ENCODE data around the gene USP14.

USP14 gene

DNA sequence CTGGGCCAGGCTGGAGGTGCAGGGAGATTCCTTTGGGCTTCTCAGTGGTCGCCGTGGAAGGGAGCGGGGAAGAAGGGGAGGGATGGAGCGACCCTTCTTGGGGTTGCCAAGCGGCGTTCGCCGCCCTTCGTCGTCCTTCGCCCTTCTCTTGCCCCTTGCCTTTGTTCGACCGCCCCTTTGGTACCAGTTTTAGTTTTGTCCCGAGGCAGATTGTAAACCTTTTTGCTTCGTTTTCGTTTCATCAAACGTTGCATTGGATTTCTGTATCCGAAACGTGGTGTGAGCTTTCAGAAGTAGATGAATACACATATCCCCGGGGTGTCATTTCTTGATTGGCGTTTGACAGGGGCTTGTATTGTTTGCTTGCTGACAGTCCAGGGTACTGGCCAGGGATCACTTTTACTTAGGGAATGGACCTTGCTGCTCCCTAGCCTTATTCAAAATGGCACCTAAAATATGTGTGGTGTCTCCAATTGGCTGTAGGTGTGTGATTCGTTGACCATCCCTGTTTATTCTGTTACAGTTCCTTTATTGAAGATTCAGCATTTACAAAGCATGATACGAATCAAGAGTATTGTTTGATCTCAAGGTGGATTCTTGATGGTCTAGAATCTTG, 788 bp downstream of the USP14 start:
- FAIRE-seq (no peak), DNase-seq (ENCODE audit: low spot score) (no peak)

DNA sequence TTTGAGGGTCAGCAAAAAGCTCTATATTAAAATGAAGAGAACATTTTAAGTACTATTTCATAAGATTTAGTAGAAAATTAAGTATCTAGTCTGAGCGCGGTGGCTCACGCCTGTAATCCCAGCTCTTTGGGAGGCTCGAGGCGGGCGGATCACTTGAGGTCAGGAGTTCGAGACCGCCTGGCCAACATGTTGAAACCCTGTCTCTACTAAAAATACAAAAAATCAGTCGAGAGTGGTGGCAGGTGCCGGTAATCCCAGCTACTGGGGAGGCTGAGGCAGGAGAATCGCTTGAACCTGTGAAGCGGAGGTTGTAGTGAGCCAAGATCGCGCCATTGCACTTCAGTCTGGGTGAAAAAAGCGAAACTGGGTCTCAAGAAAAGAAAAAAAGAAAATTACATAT, 1.6 kb downstream of the USP14 start:
- DNase-seq (ENCODE audit: low spot score) (no peak), FAIRE-seq (no peak)

DNA sequence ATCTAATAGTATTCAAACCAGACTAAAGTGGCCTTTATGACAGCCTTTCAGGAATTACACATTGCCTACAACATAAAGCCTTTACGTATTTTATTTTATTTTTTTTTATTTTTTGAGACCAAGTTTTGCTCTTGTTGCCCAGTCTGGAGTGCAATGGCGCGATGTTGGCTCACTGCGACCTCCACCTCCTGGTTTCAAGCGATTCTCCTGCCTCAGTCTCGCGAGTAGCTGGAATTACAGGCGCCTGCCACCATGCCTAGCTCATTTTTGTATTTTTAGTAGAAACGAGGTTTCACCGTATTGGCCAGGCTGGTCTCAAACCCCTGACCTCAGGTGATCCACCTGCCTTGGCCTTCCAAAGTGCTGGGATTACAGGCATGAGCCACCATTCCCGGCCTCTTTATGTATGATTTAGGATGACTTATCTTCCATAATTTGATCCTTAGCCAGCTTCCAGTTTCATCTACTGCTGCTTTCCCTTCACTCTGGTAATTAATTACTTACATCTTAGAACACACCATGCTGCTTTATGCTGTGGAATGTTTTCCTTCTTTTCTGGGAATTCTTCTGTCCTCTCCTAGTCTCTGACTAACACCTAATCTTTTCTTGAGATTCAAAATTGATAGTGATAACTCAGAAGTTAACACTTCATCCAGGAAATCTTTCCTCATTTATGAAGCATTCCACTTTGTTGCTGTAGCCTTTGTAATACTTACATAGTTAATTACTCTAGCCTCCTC, 2.6 kb downstream of the USP14 start:
- FAIRE-seq (no peak), DNase-seq (ENCODE audit: low spot score) (no peak)

DNA sequence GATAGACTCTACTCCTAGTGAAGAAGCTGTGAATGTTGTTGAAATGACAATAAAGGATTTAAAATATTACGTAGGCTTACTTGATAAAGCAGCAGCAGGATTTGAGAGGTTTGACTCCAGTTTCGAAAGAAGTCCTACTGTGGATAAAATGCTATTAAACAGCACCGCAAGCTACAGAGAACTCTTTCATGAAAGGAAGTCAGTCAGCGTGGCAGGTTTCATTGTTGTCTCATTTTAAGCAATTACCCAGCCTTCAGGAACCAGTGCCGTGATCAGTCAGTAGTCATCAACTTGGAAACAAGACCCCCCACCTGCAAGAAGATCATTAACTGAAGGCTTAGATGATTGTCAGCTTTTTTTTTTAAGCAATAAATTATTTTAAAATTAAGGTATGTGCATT, 14.0 kb downstream of the USP14 start:
- DNase-seq (ENCODE audit: low spot score) (no peak), FAIRE-seq (no peak)

DNA sequence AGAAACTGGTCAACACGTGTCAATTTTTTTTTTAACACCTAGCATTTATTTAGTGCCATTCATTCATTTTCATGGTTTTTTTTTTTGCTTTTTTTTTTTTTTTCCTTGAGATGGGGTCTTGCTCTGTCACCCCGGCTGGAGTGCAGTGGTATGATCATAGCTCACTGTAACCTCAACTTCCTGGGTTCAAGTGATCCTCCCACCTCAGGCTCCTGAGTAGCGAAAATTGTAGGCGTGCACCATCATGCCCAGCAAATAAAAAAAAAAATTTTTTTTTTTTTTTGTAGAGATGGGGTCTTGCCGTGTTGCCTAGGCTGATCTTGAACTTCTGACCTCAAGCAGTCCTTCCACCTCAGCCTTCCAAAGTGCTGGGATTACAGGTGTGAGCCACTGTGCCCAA, 21.1 kb downstream of the USP14 start:
- DNase-seq (ENCODE audit: low spot score) (no peak), FAIRE-seq (no peak)

DNA sequence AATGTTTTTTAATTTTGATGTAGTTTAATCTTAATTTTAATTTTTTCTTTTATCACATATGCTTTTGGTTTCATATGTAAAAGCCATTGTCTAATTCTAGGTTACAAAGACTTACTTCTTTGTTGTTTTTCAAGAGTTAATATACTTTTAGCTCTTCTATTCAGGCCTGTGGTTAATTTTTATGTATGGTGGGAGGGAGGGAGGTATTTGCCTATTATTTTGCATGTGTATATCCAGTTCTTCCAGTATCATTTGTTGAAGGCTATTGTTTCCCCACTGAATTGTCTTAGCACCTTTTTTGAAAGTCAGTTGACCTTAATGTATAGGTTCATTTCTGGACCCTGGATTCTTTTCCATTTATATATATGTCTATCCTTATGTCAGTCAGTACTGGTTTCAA, 23.4 kb downstream of the USP14 start:
- FAIRE-seq: no peak
- DNase-seq (ENCODE audit: low spot score): no peak

DNA sequence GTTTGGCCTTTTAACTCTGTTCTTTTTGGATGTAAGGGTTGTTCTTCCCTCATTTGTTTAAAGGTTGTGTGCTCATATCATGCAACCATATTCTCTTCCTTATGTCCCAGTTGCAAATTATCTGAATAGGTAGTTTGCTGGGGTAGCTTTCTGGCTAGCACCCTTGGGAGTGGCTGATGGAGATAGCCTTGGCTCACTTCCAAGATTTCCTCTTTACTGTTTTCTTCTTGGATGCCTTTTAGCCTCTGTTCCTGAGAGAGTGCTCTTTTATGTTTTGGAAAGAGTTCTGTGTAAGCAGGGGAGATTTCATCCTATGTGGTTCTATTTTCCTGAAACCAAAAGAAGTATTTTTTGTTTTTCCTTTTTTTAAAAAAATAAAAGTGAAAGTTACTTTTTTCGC, 25.4 kb downstream of the USP14 start:
- no peak for DNase-seq (ENCODE audit: low spot score)
- no peak for FAIRE-seq

DNA sequence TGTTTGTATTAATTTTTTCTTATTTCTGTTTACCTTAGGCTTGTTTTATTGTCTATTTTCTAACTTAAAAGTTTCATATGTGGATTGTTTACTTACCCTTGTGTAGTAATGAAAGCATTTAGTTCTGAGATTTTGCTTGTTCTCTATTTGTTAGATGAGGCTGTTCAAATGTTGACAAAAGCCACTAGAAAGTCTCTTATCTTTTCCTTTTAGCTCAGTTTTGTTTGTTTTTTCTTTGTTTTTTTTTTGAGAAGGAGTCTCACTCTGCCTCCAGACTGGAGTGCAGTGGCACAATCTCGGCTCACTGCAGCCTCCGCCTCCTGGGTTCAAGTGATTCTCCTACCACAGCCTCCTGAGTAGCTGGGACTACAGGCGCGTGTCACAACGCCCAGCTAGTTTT, 30.9 kb downstream of the USP14 start:
- no peak for FAIRE-seq
- DNase-seq (ENCODE audit: low spot score): no peak

DNA sequence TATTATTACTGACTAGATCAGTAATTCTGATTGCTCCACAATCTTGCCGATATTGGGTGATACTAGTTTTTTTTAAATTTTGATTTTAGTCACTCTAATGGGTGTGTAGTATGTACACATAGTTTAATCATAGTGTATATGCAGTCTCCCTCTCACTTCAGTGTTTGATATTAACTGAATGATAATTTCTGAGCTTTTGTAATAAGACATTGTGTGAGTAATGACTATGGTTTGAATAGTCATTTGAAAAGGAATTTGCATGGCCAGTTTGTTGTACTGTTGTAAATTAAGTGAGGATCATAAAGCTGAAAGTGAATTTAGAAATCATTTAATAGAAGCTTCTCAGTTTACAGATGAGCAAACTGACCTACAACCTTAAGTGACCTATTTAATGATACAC, 33.4 kb downstream of the USP14 start:
- FAIRE-seq (no peak), DNase-seq (ENCODE audit: low spot score) (no peak)

DNA sequence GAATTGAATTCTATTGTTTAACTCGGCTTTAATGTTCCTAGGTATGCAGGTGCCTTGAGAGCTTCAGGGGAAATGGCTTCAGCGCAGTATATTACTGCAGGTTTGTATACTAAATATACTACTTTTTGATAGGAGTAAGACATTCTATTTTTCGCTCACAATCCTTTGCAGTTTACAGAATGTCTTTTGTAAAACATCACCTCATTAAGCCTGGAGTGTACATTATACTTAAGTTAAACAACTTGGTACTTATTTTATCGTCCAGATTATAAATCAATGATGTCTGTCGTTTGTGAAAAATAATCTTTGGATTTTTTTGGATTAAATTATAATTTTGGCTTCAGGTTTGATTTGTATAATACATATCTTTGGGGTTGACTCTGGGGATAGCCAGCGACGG, 34.4 kb downstream of the USP14 start:
- FAIRE-seq: no peak
- no peak for DNase-seq (ENCODE audit: low spot score)

DNA sequence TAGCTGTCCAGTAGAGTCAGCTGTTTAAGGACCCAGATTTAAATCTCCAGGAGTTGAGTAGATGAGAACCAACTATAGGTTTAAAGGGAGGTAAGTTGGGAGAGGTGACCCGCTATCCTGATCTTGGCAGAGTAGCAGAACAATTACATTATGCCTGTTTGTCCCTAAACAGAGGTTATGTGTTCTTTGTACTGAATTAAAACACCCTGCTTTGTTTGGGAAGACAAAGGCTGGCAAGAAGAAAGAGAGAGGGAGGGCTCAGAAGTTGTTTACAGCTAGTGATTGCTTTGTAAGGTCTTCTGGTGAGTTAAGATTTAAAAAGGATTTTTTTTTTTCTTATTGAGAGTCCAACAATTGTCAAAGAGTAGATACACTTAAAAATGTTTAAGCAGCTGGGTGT, 37.3 kb downstream of the USP14 start:
- FAIRE-seq (no peak), DNase-seq (ENCODE audit: low spot score) (no peak)

DNA sequence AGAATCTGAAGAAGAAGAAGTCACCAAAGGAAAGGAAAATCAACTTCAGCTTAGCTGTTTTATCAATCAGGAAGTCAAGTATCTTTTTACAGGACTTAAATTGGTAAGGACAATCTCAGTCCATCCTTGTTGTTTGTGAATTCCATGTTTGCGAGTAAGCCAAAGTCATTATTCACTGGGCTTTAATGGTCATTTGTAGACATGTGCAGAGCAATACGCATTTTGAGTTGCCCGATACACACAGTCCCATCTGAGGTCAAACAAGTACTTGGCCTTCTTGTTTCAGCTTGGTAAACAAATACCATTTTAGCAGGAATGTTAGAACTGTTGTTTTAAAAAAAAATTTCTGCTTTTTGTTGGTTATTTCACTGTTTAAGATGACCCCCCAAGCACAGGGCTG, 40.9 kb downstream of the USP14 start:
- no peak for FAIRE-seq
- DNase-seq (ENCODE audit: low spot score): no peak

DNA sequence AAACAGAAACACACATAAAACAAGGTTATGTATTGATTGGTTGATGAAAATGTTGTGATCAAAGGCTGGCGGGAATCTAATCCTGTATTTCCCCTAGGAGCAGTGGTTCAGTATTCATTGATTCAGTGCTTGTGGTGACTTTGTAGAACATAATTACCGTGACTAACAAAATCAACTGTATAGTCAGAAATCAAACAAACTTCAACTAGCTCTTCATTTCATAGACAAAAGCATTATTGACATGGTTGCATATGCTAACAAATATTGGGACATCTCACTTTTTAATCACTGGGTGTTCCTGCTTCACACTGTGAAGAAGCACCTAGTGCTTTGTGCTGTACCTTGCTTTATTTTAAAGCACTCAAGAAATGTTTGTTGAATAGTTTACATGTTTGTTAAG, 41.4 kb downstream of the USP14 start:
- FAIRE-seq: no peak
- DNase-seq (ENCODE audit: low spot score): no peak

DNA sequence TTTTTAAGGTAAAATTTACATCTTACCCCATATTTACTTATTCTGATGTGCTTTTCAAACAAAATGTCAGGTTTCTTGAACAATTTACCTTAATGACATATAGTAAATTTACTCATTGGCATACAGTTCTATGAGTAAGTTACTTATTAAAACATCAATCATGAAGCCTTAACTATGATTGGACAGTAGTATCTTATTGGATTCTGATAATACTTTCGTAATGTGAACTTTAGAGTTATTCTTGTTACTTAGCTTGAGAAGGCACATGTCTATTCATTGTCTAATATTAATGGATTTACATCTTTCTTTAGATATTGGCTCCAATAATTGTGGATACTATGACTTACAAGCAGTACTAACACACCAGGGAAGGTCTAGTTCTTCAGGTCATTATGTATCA, 51.7 kb downstream of the USP14 start:
- DNase-seq (ENCODE audit: low spot score) (no peak), FAIRE-seq (no peak)

DNA sequence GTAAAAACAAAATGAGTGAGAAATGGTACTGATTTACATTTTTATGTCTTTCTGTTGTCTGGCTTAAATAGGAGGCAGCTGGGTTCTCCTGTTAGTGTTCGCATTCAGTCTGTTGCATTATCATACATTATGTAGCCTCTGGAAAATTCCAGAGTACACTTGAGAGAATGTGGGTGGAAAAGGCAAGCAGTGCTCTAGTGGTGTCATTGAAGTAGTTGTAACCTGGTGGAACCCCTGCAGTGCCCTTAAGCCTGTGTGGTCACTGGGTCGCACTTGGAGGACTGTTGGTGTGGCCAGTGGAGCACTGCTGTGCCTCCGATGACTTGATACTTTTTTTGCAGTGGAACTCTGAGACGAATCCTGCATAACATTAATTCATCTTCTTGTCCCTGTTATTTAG, 52.4 kb downstream of the USP14 start:
- no peak for FAIRE-seq
- no peak for DNase-seq (ENCODE audit: low spot score)

DNA sequence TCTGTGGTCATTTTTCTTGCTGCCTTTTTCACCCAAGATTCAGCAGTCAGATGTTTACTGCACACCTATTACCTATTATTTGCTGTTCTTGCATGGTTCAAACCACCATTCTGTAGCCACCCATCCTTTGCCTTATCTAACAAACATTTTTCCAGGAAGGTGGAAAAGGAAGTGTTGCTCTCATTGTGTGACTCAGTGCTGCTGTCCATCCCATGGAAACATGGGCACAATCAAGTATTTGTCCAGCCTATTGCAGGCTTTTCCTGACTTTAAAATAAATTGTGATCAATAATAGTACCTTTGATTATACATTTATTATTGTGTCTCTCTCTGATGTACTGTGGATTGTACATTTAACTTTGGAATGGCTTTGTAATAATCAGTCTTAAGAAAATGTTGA, 53.2 kb downstream of the USP14 start:
- FAIRE-seq: no peak

DNA sequence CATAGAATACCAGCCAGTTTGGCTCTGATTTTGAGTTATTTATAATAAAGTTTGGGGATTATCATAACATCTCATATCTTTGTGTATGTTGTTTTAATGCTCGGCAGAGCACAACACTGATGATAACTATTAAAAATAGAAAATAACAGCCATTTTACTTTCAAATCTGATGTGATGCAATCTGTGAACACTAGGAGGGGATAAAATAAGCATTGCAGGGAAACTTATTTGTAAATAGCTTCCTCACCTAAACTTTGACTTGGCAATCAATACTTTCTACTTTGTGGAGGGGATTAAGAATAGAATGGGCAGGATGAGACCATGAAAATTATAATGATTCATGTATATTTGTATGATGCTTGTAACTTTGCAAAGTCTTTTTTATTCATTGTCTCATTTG, 54.4 kb downstream of the USP14 start:
- FAIRE-seq (no peak), DNase-seq (ENCODE audit: low spot score) (no peak)

More for the DNA sequence above, 53.2 kb downstream of the USP14 start:
- no peak for DNase-seq (ENCODE audit: low spot score)

DNA sequence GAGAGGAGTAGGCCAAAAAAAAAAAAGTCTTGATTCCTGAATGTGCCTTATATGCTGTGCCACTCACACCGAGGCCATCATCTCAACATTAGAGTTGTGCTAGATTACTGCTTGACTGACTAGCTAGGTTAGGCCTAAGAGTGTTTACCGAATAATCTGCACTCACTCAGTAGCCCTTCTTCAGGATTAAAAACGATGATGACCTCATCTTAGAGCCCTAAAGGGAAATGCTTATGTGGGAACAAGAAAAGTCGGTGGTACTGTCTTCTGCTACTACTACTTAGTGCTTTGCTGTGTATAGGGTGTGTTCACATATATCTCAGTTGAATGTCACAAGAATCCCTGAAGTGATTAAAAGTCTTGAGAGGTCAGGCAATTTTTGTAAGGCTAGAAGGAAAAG, 55.1 kb downstream of the USP14 start:
- DNase-seq (ENCODE audit: low spot score): no peak
- FAIRE-seq: no peak

DNA sequence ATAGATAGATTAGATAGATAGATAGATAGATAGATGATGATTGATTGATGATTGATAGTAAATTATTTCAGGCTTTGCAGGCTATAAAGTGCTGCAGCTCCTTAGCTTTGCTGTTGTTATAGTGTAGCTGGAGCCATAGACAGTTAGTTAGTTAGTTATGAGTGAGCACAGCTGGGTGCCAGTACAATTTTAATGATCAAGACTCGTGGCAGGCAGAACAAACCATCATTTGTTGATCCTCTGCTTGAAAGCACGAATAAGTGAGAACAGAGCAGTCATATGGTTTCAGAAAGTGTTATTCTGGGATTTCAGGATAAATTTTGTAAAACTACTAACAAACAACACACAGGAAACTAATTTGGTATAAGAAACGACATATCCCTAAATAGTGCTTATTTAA, 55.6 kb downstream of the USP14 start:
- no peak for FAIRE-seq
- no peak for DNase-seq (ENCODE audit: low spot score)

DNA sequence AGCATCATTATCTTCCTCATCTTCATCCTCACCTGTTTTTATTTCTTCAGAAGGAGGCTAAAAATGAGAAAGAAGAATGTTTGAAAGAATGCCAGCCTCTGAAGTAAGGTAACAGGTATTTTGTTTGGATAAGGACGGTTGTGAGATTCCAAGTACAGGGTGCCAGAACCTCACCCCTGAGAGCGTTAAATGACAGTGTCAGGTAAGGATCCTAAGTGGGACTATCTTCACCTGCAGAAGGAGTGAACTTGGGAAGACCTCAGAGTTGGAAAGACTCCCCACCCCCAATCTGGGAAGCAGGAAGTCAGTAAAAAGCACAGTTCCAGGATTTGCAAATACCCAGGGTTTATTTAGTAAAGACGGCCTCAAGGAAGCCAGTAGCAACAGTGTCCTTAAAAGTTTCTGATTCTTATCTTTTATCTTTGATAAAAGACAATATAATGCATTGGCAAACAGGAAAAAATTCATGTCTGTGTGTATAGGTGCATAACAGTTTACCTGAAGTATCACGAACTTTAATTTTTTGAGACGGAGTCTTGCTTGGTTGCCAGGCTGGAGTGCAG, 57.2 kb downstream of the USP14 start:
- no peak for DNase-seq (ENCODE audit: low spot score)
- no peak for FAIRE-seq

DNA sequence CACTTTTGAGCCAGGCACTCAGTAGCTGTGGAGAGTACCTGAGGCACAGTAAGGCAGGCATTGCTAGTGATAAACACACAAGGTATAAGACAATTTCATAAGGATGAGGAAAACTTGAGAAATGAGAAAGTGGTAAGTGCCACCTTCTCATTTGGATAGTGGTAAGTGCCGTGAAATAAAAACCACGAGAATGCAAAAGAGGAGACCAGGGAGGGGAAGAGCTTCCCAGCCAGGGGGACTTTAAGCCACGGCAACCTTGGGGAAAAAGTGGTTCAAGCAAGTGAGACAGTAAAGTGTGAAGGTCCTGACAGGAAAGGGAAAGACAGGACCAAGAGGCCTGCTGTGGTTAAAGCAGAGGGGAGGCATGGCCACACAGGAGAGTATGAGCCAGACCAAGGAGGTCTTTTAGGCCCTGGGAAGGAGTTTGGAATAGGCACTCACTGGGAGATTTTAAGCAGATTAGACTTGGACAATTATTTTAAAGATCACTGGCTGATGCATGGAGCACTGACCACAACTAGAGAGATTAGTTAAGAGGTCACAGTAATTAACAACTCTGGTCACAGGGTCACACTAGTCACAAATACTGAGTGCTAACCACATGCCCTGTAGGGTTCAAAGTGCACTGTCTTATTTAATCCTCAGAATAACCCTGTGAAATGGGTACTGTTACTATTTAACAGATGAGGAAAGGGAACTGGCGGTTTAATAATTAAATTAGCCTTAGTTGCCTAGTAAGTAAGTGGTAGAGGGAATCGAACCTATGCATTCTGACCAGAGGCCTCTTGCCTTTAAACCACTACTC, 59.4 kb downstream of the USP14 start:
- FAIRE-seq: no peak
- DNase-seq (ENCODE audit: low spot score): no peak

DNA sequence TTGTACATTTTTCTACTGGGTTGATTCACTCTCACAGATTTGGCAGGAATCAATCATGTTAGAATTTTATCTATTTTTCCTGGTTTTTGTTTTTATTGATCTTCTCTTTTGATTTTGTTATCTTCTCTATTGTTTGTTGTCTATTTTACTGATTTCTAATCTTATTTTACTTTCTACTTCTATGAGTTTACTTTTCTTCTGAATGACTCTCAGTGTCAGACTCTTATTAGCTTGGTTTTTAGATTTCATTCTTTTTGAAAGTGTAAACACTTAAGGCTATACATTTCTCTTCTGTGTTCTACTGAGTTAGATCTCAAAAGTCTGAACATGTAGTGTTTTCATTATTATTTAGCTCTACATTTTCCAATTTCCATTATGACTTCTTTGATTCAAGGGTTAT, 62.4 kb downstream of the USP14 start:
- FAIRE-seq: no peak
- no peak for DNase-seq (ENCODE audit: low spot score)
